LHCN-M2 (cell line): ENCODE measurements around the gene ATP1B4. TPM values are rescaled to one million over a fixed set of nuclear protein-coding genes. Genes with fewer than 3 reads are reported as not detected.
A peak's percentile ranks its signal among the peaks of the same experiment; 100 is the strongest.

Experiments used
- DNase-seq: peaks from one replicate; pipeline ENCODE4 v3.0.0-alpha.2; 2012; ENCODE audit warnings: low read depth
- total RNA-seq: library from RNA; depleted of rRNA; stranded (reverse); fragments of >200 nt; gene quantifications from 2 replicates; pipeline ENCODE4 v1.2.3, GENCODE V29; 2014; rRNA removed

ATP1B4 gene
- total RNA-seq, 1 experiment from 2014 or later, result not detected

- peak; percentile 31 for DNase-seq
These were observed 10.9 kb downstream of the ATP1B4 start for GRCh38 chrX:120372667-120373370.

GRCh38 chrX:120377179-120377578 lies 15.3 kb downstream of the ATP1B4 start:
- no peak for DNase-seq

GRCh38 chrX:120377715-120378114 lies 15.8 kb downstream of the ATP1B4 start:
- DNase-seq, result no peak

DNA sequence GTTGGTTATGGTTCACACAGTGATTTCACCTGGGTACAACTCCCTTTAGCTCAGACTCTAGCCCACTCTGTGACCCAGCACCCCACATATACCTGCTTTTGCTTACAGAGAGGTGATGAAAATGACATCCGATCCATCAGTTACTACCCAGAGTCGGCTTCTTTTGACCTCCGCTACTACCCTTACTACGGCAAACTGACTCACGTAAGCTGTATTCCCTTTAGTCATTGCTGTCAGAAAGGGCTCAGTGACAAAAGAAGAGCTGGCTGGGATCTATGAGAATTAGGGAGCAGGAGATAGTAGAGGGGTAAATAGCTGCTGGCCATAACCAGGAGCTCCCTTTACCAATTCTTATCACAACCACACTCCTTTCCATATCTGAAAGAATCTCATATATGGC lies 16.7 kb downstream of the ATP1B4 start:
- no peak for DNase-seq

- DNase-seq, result no peak
These were observed 18.2 kb downstream of the ATP1B4 start for GRCh38 chrX:120379937-120380681.

GRCh38 chrX:120380699-120381098 lies 18.8 kb downstream of the ATP1B4 start:
- no peak for DNase-seq

DNA sequence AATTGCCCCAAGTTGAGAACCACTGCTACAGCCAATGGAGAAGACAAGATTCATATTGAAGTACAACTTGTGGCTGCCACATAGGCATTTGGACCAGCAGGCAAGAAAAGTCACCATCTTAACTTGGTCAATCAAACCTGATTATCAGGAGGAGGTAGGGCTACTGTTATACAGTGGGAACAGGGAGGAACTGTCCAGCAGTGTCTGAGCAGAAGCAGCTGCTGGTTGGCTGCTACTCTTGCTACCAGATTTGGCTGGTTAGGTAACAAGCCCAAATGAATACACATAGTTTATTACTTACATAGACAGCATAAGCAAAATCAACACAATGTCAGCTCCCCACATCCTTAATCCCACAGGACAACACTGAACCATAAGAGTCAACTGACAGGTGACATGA lies 39.4 kb downstream of the ATP1B4 start:
- DNase-seq, result no peak

DNA sequence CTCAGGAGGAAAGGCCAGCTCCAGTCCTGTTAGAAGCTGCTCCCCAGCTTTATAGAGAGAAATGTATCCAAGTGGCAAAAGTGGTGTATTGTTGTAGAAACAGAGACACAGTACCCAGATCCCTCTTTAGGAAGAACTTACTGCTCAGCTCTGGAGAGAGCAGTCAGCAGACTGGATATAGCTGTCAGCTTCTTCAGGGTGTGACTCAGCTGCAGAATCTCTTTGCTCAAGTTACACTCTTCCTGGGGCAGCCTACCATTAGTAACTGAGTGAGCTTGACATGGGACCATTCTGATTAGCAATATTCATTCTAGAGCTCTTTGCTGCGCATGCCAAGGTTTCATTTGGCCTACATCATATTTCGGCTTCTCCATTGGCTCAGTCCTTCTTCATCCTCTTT lies 40.5 kb downstream of the ATP1B4 start:
- peak; percentile 7 for DNase-seq

- no peak for DNase-seq
These were observed 44.7 kb downstream of the ATP1B4 start for GRCh38 chrX:120406638-120407037.

- DNase-seq, result no peak
These were observed 46.3 kb downstream of the ATP1B4 start for GRCh38 chrX:120408168-120408567.

DNA sequence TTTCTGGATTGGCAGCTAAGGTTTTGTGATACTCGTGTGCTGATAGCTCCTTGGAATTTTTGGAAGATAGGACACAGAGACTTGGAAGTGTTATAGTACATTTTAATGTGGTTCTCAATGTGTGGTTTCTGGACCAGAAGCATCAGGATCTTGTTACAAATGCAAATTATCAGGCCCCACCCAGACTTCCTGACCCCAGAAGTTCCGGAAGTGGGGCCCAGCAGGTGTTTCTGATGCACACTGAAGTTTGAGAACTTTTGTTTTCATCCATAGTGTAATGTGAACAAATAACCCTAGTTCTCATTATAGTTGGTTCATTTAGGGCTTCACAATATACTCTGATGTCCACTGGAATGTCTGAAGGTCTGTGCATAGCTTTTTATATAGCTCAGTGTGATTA lies 57.6 kb downstream of the ATP1B4 start:
- DNase-seq, result no peak

GRCh38 chrX:120426599-120426998 lies 64.7 kb downstream of the ATP1B4 start:
- peak; percentile 35 for DNase-seq

DNA sequence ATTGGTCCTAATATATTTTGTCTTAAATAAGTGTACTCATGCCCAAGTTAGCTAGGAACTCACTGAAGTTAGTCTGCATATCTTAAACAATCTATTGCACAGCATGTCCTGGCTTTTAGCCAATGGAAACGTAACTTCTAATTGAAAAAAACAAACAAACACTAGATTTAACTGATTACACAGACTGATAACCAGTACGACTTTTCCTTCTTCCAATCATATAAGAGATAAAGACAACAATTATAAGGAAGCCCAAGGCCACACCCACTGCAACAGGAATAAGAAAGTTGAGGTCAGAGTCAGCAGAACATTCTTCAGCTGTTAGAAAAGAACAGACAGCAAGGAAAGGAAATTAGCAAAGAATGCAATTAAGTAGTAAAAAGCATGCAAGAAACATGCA lies 66.4 kb downstream of the ATP1B4 start:
- DNase-seq, result peak; percentile 40

GRCh38 chrX:120429776-120430540 lies 68.1 kb downstream of the ATP1B4 start:
- peak; percentile 39 for DNase-seq

Other genes with a start within 250 kb of the ATP1B4 start
- not detected in 2 replicates for gene RHOXF1, start 246.2 kb upstream of the ATP1B4 start, total RNA-seq
- gene RHOXF2, start 203.5 kb upstream of the ATP1B4 start, total RNA-seq, result not detected in 2 replicates
- 16.4 and 18.1 TPM in 2 replicates for gene ZBTB33, start 111.3 kb upstream of the ATP1B4 start, total RNA-seq
- gene TMEM255A, start 50.6 kb upstream of the ATP1B4 start, total RNA-seq, result 0.06 and 0.17 TPM in 2 replicates
- 121 and 139 TPM in 2 replicates for gene LAMP2, start 107.2 kb downstream of the ATP1B4 start, total RNA-seq
- gene CUL4B, start 198.9 kb downstream of the ATP1B4 start, total RNA-seq, result 50.5 and 55.9 TPM in 2 replicates
- gene MCTS1, start 242.0 kb downstream of the ATP1B4 start, total RNA-seq, result 58.8 and 59.4 TPM in 2 replicates